ENCODE measurements around the gene FOXO1.

FOXO1 gene

DNA sequence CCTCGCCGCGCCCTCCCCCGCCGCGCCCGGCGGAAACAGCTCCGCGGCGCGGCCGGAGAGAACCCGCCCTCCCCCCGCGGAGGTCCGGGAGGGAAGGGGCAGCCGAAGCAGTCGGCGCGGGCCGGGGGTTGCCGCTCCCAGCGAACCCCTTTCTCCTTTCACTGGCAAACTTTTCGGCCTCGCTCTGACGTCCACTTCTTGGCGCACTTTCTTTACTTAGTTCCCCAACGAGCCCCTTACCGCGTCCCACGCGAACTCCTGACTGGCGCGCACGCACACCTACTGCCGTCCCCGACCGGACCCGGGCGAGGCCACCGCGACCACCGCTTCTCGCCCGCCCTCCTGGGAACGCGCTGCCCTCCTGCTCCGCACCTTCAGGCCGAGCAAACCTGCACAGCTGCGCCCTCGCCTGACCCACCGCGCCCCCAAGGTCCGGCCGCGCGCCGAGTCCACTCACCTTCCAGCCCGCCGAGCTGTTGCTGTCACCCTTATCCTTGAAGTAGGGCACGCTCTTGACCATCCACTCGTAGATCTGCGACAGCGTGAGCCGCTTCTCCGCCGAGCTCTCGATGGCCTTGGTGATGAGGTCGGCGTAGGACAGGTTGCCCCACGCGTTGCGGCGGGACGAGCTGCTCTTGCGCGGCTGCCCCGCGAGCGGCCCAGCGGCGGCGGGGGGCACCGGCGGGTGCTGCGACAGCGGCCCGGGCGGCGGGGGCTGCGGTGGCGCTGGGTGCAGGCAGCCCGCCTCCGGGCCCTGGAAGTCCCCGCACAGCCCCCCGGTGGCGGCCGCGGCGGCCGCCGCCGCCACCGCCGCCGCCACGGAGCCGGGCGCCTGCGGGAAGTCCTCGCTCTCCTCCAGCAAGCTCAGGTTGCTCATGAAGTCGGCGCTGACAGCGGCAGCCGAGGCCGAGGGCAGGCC, 1.1 kb downstream of the FOXO1 start:
- peak; percentile 21 for DNase-seq (ENCODE audit: low spot score)

DNA sequence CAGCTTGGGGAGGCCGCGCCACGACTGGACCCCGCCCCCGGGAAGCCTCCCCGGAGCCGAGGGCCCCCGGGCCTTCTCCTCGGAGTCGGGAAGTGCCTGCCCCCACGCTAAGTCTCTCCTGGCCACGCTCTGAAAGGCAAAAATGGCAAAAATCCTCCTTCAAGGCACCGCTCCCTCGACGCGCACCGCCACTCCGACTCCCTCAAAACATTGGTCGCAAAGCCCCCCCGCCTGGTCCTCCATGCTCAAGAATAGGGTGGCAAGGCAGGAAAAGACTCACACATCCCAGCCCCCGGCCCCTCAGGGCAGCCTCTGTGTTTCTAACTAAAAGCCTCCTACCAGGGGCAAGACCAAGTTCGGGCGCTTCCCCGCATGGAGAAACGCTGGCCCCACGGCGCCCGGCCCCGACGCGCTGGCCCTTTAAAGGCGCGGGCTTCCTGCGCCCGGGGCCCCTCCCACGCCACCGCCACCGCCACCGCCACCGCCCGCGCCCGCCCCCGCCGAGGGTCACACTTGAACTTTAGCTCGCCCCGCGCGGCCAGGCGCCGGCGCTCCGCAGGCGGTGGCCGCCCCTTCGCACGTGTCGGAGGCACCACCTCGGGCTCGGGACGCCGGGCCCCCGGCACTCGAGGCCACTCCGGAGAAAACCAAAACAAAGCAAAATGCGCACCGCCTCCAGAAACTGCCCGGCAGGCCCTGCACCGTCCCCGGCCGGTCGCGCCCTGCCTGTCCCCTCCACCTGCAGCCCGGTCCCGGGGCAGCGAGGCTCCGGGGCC, 1.9 kb downstream of the FOXO1 start:
- peak; percentile 50 for DNase-seq (ENCODE audit: low spot score)

- peak; percentile 70 for DNase-seq (ENCODE audit: low spot score)
Observed at GRCh38 chr13:40664100-40664349, 2.4 kb downstream of the FOXO1 start.

- DNase-seq (ENCODE audit: low spot score): no peak
Observed at GRCh38 chr13:40662866-40663265, 3.6 kb downstream of the FOXO1 start.

DNA sequence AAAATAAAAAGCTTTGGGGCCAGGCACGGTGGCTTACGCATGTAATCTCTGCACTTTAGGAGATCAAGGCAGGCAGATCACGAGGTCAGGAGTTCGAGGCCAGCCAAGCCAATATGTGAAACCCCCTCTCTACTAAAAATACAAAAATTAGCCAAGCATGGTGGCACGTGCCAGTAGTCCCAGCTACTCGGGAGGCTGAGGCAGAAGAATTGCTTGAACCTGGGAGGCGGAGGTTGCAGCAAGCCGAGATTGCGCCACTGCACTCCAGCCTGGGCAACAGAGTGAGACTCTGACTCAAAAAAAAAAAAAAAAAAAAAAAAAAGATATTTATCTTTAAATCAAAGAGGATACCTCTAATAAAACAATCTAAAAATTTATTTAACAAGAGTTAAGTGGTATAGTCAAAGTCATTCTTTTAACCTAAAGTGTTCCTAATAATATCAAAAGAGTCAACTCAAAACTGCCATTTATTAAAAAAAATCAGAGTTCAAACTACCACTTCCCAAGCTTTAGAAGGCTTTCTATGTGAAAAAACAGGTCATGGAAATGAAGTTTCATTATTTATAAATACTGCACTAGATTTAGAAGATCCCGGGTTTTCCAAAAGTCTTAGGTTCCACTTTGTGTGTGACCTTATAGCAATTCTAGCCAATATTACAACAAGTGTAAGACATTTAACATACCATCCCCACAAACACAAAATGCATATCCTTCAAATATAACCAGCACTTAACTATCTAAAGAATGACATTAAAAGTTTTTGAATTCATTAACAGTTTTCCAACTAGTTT, 4.4 kb downstream of the FOXO1 start:
- DNase-seq (ENCODE audit: low spot score): no peak

DNA sequence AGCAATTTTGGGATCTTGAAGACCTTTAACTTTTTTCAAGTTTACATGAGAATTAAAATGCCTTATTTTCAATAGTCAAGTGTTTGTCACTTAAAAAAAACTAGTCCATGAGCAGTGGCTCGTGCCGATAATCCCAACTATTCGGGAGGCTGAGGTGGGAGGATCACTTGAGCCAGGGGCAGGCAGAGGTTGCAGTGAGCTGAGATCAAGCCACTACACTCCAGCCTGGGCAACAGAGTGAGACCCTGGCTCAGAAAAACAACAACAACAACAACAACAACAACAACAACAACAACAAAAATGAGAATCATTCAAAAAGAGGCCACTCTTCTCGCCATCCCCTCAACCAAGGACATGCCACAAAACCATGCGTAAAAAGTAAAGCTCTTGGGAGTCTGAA, 5.7 kb downstream of the FOXO1 start:
- DNase-seq (ENCODE audit: low spot score): no peak

DNA sequence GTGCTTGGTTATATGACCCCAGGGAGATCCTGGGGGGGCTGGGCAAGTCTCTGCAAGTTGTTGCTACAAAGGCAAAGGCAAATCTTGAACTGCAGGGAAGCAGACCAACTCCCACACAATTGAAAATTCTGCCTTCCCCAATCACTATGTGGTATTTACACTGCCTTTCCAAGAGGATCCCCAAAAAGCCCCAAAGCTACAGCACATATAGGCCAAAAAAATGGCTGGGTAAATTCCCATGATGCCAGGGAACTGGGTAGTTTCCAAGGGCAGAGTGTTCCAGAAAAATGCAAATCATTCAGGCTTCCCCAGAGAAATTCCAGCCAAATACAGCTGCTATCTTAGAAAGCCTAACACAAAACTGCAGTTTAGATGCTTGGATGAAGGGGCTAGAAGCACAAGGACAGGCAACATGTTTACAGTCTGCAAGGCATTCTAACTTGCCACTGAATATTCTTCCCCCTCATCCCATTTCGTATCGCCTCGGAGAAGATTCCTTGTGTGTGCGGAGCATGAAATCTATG, 6.2 kb downstream of the FOXO1 start:
- no peak for DNase-seq (ENCODE audit: low spot score)

- no peak for DNase-seq (ENCODE audit: low spot score)
Observed at GRCh38 chr13:40657951-40658350, 8.5 kb downstream of the FOXO1 start.

DNA sequence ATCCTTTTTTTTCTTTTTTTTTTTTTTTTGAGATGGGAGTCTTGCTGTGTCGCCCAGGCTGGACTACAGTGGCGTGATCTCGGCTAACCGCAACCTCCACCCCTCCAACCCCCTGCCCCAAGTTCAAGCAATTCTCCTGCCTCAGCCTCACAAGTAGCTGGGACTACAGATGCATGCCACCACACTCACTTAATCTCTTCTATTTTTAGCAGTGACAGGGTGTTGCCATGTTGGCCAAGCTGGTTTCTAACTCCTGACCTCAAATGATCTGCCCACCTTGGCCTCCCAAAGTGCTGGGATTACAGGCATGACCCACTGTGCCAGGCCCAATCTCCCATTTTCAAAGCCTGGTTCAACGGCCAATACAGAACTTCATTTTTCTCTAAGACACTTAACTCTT, 9.1 kb downstream of the FOXO1 start:
- no peak for DNase-seq (ENCODE audit: low spot score)

DNA sequence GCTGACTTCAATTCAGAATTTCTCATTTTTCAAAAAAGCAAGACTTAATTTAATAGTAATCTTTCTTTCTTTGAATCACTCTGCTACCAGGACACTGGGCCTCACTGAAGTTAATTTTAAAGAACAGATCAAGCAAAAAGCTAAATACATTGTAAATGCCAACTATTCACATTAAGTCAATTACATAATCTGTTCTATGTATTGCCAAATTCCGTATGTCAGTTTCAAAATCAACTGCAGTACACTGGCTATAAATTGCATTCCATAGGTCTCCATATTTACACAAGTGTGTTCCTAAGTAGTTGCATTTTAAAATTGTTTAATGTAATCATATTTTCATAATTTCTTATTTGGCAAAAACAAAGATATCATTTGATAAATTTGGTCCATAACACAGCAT, 10.1 kb downstream of the FOXO1 start:
- DNase-seq (ENCODE audit: low spot score): no peak

DNA sequence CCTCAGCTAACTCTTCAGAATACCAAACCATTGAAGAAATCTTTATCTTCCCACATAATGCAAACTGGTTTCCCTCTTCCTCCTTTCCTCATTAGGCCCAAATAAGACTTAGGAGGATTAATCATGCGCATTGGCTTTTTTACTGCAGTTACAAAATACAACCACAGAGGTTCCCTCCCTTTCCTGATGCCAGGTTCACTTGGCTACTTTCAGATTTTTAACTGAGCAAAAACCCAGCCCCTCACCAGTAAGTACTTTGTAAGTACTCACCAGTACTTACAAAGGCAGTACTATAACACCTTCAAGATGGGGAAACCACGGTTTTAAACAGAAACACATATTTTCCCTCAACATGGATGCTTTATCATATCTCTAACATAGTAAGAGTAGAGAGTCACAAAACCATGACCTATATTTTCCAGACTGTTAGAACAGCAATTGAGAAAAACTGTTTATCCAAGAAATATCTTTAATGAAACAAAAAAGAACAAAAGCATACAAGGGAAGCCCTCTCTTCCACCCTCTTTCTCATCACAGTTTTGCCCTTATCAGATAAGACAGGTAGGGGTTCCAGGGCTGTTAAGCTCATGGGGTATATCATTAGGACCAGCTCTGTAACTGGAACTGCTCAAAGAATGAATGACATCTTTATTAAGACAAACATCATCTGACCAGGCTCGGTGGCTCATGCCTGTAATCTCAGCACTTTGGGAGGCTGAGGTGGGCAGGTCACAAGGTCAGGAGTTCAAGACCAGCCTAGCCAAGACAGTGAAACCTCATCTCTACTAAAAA, 12.7 kb downstream of the FOXO1 start:
- DNase-seq (ENCODE audit: low spot score): no peak

- DNase-seq (ENCODE audit: low spot score): no peak
Observed at GRCh38 chr13:40652588-40652940, 13.9 kb downstream of the FOXO1 start.

DNA sequence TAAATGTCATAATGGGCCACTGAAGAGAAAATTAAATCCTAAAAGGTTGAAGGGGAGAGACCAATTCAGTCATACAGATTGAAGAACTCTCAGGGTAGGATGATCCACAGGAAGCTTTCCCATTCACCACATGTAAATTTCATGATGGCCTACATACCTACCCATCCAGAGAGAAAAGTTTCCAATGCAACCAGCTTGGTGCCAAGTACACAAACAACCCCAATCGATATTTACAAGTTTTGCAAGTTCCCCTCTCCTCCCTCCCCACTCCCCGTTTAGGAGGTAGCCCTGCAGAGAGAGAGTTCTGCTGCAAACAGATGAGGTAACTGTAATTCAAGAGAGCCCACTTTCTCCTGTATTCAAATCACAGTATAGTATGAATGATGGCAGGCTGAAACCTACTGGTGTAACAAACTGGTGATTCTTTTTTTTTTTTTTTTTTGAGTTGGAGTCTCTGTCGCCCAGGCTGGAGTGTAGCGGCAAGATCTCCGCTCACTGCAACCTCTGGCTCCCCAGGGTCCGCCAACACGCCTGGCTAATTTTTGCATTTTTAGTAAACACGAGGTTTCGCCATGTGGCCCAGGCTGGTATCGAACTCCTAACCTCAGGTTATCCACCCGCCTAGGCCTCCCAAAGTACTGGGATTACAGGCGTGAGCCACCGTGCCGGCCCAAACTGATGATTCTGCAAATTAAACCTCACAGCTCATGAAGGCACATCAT, 14.4 kb downstream of the FOXO1 start:
- DNase-seq (ENCODE audit: low spot score): no peak

DNA sequence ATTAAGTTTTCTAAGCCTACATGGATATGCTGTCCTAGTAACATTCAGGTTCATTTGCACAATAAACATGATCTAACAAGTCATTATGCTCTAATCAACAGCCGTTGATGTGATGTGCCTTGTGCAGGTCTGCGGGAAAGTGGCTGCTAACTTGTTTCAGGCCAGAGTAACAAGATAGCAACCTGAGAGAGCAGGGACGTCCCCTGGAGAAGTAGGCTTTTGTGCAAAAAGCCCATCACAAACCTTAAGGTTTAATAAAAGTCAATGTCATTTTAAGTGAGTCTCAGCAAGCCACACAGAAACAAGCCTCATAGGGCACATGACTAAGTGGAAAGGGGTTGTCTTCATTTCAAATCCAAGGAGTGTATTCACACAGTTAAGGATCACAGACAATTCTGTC, 17.6 kb downstream of the FOXO1 start:
- no peak for DNase-seq (ENCODE audit: low spot score)

- DNase-seq (ENCODE audit: low spot score): no peak
Observed at GRCh38 chr13:40648040-40648439, 18.4 kb downstream of the FOXO1 start.

DNA sequence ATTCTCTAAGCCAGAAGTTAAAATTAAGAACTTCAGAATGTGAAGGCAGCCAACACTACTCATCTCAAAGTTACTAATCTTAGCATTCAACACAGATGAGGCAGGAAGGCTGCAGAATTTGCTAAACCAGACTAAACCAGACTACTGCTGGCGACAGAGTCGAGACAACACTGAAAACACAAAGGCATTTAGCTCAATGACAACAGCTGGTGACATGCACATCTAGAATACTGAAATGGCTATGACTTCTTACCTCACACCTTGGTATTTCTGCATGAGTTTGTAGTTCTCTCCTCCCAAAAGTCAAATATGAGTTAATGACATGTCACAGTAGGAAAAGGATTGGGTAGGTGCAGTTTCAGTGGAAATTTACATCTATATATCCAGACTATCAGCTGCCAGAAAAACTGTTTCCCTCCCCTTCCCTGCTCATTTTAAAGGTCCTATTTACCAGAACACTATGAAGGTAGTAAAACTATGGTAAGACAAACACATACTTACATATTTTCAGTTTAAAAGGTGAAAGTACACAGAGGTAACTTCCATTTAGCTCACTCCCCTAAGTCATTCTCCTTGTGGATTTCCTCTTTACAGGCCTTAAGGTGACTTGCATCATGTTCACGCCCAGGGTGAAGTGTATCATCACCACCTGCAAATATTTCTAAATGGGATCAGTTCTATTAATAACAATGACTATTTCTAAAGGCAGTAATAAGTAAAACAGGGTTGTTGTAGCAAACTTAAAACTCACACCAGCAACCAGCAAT, 21.4 kb downstream of the FOXO1 start:
- DNase-seq (ENCODE audit: low spot score): no peak

DNA sequence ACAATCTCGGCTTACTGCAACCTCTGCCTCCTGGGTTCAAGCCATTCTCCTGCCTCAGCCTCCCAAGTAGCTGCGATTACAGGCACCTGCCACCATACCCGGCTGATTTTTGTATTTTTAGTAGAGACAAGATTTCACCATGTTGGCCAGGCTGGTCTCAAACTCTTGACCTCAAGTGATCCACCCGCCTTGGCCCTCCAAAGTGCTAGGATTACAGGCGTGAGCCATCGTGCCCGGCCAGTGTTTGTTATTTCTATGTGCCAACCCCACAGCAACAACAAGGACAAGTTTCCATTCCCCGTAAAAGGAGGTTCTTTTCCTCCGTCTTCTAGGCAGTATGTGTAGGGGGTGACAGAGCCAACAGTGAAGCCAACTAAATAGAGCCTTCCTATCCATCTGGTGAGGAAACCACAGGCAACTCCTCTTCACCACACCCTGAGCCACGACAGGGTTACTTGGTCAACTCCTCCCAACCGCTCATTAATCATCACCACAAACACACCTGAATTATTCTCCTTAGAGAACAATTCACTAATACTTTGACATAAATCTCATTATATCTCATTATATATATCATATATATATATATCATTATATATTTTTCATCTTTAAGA, 25.5 kb downstream of the FOXO1 start:
- peak; percentile 29 for DNase-seq (ENCODE audit: low spot score)

GRCh38 chr13:40640202-40640601, 26.2 kb downstream of the FOXO1 start:
- no peak for DNase-seq (ENCODE audit: low spot score)

GRCh38 chr13:40639221-40639681, 27.2 kb downstream of the FOXO1 start:
- no peak for DNase-seq (ENCODE audit: low spot score)

GRCh38 chr13:40637643-40638042, 28.8 kb downstream of the FOXO1 start:
- DNase-seq (ENCODE audit: low spot score): no peak

Measured in CD4-positive, alpha-beta T cell treated with Interleukin-6 at 100 ng/mL for 8 hours (primary cell).